ENCODE measurements around the gene ASF1A.
A peak's percentile ranks its signal among the peaks of the same experiment; 100 is the strongest.

The ASF1A gene

DNA sequence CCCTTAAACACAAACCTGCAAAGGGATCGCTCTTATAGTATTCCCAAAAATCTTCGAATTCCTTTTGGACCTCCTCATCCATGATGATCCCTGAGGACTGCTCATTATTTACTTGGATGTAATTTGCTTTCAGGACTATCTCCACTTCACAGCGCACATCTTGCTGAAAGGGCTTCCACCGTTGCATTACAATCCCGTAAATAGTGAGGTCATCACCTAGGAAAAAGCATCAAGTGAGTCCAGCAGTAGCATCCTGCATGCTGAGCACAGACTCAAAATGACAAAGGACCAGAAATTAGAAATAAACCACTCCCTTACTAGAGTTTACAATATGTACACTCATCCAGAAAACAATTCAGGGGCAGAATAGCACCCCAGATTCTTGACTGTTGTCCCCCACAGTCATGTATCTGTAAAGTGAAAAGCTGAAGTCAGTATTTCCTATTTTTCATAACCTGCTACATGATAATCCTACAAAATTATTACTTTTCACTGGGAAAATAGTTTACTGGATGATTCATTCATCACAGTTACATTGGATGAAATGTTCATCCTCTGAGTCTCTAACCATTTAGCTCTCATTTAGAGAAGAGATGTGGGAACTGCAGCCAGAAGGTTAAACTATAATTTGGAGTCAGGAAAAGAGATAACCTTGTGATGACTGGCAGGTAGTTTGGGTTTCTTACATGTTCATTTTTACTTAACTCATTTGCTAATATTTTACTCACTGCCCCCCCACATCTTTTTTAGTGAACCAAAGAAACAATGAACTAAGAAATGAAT, 23.8 kb downstream of the ASF1A start:
- DNase-seq, result no peak

DNA sequence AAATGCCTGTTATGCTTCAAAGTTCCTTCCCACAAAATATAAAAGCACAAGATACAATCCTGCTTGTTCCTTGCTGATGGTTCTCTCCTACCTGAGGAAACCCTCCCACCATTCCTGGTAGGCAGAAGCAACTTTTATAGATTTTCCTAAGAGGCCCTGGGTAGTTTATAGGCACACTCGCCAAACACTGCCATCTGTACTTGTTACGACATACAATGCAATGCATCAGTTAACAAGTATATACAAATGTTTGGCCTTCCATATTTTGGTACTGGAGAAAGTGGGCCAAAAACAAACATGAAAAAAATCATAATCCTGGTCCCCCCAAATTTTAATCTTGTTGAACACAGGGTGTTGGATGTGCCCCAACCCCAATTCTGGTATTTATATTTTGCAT, 24.4 kb downstream of the ASF1A start:
- DNase-seq, result no peak

DNA sequence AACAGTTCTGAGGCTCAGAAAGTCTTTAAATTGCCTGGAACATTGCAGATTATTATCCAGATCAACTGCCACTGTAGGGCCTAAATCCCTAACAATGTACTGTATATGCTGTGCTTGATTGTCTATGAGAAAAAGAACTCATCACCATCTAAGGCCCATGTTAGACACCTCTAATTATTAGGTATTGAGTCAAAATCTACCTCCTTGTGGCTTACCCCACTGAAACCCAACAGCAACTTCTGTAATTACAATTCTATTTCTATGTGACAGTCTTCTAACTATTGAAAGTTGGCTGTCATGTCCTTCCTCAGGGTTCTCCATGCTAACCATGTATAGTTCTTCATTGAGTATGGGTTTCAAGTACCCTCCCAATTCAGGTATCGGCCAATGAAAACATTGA, 27.1 kb downstream of the ASF1A start:
- DNase-seq, result no peak

DNA sequence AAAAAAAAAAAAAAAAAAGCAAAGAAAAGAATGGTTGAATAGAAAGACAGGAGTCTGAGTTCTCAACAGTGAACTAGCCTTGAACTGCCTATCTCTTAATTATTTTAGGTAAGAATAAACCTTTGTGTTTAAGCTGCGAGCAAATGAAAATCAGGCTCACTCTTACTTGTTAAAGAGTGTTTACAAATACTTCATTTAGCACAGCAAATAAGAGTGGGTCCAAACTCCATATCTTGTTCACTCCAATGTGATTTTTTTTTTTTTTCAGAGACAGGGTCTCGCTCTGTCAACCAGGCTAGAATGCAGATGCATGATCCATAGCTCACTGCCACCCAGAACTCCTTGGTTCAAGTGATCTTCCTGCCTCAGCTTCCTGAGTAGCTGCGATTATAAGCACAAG, 29.1 kb downstream of the ASF1A start:
- no peak for DNase-seq

DNA sequence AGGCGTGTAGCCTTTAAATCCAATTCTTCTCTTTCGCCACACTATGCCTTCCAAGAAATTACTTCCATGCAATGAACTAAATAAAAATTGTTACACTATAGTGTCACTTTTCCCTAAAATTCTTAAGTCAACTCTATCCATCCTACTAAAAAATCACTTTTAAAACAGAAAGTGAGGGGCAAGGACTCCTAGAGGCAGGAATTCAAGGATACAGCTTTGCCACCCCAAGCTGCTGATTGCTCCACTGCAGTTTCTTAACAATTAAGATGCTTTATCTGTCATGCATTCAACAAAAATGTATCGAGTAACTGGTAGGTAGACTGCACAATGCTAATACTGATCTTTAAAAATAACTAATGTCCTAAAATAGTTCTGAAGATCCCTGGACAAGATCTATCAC, 36.7 kb downstream of the ASF1A start:
- no peak for DNase-seq

DNA sequence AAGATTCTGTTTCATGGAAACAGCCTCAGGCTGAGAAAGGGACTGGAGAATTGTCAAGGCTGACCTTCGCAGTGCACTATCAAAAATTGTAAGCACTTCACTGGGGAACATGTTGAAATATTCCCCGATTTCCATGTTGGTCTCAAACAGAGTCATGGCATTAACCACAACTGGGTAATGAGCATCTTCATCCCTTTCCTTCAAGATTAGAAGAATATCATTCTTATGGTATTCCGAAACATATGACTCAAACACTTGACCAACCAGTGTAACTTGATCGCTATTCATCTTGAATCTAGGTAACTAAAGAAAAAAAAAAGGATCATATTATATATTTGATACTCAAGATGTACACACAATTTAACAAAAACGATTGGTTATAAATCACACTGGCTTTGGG, 37.5 kb downstream of the ASF1A start:
- no peak for DNase-seq

DNA sequence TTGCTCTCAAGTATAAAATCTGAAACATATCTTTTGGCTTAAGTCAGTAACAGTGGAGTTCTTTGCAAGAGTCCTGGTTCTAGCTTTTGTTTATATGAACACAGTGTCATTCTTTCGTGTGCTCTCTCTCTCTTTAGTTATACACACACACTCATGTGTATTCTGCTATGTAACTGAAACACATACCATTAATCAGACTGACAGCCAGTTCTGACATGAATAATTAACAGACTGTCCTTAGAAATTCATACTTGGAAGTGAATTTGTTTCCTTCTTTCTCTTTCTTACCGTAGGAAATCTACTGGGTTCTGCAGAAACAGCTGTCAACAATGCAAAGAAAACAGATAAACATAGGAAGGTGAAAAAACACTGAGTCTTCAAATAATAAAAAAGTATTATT, 38.5 kb downstream of the ASF1A start:
- no peak for DNase-seq

DNA sequence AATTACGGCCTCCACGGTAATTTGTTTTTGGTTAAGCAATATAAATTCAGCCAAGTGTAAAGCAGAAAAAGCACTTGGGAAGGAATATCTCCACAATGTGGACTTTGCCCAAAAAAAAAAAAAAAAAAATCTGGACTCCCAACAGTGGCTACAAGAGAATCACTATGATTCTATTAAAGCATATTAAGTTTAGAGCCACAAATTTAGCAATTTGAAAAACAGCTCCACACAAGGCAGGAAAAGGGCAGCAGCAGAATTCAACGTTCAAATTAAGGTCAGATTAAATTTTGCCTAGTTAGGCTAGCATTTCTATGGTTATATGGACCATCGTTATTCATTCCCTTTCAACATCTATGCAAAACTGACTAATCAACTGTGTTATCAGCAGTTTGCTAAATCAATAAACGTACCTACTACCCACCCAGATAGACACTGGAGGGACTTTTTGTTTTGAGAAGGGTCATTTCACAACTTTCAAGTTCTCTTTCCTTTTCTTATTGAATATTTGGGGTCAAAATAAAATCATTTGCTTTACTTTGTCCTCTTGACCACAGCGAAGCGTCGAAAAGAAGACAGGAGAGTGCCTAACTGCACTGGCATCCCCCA, 40.0 kb downstream of the ASF1A start:
- no peak for DNase-seq

DNA sequence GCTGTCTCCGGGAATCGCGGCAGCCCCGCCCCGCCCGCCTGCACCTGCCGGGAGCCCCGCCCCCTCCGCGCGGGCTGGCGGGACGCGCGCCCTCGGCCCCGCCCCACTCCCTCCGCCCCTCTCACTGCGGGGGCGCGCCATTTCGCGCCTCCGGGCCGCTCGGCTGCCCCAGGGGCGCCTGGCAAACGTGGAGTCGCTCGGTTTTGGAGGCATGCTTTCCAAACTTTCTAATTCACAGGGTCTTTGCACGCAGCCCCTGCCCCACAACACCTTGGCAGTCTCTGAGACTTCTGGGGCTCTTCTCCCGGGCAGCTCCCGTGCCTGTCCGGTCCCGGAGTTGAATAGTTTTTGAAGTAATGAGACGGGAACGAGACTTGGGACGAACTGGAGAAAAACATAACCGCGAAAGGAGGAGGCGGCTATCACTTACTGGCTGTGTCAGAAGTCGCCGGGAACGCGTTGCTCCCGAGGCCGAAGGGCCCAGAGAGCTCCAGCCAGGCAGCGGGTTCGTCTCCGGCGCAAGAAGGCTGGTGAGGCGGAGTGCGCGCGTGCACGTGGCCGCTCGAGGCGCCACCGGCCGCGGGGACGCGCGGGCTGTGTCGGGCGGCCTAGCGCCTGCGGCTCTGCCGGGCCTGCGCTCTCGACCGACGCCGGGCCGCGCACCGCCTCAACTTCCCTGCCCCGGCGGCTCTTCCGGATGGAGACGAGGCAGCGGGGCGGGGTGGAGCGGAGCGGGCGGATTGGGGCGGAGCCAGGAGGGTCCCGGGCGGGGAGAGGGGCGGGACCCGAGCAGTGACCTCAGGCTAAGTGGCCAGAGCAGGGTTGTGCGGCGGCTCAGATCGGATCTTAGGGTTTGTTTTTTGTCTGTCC, 40.7 kb downstream of the ASF1A start, which contains the start of gene MCM9:
TSS of gene MCM9 (minus strand) at position 699 of the 870 bp plus-strand sequence. CDS start 3,436 bp downstream, outside the sequence.
- peak; percentile 95 for DNase-seq

DNA sequence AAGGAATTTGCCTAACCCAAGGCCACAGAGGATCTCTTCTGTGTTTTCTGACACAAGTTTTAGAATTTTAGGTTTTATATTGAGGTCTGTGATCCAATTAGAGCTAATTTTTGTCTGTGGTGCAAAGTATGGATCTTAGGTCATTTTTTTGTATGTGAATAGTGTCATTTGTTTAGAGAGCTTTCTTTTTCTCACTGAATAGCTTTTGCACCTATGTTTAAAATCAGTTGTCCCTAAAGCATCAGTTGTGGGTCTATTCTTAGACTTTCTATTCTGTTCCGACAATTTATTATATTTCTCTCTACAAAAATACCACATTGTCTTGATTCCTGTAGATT, 41.3 kb downstream of the ASF1A start:
- DNase-seq, result no peak

DNA sequence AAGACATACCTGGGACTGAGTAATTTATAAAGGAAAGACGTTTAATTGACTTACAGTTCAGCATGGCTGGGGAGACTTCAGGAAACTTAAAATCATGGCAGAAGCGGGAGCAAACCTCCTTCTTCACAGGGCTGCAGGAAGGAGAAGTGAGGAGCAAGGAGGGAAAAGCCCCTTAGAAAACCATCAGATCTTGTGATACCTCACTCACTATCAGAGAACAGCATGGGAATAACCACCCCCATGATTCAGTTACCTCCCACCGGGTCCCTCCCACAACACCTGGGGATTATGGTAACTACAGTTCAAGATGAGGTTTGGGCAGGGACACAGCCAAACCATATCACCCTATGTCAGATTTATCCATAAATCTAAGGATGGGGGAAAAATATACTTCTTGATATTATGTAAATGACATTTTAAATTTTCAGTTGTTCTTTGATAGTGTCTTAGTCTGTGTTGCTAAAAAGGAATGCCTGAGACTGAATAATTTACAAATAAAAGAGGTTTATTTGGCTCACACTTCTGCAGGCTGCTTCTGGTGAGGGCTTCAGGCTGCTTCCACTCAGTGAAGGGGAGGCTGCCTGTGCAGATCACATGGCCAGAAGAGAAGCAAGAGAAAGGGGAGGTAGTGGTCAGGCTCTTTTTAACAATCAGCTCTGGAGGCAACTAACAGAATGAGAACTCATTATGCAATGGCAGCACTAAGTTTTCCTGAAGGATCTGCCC, 42.2 kb downstream of the ASF1A start:
- no peak for DNase-seq

DNA sequence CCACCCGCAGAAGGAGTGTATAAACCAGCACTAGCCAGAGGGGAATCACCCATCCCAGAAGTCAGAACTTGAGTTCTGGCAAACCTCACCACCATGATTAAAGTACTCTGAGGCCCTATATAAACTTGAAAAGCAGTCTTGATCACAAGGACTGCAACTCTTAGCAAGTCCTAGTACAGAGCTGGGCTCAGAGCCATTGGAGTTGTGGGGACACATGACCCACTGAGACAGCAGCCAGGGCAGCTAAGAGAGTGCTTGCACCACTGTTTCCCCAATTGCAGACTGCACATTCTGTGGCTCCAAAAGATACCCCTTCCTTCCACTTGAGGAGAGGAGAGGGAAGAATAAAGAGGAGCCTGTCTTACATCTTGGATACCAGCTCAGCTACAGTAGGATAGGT, 45.7 kb downstream of the ASF1A start:
- DNase-seq, result no peak

DNA sequence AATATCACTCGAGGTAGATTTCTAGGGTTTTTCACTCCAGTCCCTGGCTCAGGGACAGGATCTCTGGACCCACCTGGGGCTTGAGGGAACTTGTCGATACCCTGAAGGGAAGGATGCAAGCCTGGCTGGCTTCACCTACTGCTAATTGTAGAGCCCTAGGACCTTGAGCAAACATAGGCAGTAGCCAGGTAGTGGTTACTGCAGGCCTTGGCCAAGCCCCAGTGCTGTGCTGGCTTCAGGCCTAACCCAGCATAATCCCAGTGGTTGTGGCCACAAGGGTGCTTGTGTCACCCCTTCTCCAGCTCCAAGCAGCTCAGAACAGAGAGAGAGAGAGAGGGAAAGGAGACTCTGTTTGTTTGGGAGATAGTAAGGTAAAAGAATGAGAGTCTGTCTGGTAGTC, 46.8 kb downstream of the ASF1A start:
- DNase-seq, result no peak

DNA sequence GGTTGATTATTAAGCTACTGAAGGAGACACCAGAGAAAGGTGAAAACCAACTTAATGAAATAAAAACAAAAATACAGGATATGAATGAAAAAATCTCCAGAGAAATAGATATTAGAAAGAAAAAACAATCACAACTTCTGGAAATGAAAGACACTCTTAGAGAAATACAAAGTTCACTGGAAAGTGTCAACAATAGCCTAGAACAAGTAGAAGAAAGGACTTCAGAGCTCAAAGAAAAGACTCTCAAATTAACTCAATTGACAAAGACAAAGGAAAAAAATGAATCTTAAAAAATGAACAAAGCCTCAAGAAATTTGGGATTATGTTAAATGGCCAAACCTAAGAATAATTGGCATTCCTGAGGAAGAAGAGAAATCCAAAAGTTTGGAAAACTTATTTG, 51.3 kb downstream of the ASF1A start:
- DNase-seq, result no peak

DNA sequence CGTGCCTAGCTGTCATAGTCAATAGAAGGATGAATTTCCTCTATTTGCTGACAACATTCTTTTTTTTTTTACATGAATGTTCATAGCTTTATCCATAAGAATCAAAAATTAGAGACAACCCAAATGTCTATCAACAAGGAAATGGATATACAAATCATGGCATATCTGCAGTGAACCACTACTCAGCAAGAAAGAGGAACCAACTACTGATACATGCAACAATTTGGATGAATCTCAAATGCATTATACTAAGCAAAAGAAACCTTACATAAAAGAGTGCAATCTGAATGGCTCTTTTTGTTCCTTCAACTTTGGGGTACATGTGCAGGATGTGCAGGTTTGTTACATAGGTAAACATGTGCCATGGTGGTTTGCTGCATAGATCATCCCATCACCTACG, 58.7 kb downstream of the ASF1A start:
- DNase-seq, result no peak

DNA sequence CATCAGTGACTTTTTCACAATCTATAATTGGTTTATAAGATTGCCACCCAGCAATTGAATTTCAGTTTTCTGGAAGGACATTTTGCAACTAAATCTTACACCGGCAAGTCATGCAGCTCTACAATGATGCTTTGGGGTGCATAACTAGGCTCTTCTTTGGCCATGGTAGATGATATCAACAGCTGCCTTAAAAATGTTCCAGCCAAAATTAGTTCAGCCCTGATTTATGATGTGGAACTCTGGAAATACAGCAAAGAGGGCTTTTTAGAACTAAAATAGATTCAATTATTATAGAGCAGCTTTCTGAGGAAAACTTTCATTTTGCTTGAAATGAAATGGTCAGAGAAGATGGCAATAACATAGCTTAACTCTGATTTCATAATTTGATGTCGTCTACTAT, 59.4 kb downstream of the ASF1A start:
- DNase-seq, result no peak

Measured in NCI-H1105 (cell line).